ENCODE data around the gene NOMO2.
"Not testable (repeated sequence)": the region's sequence is repeated elsewhere in the genome, so short reads cannot be mapped to it uniquely, and the experiment has no call there.

The NOMO2 gene

DNA sequence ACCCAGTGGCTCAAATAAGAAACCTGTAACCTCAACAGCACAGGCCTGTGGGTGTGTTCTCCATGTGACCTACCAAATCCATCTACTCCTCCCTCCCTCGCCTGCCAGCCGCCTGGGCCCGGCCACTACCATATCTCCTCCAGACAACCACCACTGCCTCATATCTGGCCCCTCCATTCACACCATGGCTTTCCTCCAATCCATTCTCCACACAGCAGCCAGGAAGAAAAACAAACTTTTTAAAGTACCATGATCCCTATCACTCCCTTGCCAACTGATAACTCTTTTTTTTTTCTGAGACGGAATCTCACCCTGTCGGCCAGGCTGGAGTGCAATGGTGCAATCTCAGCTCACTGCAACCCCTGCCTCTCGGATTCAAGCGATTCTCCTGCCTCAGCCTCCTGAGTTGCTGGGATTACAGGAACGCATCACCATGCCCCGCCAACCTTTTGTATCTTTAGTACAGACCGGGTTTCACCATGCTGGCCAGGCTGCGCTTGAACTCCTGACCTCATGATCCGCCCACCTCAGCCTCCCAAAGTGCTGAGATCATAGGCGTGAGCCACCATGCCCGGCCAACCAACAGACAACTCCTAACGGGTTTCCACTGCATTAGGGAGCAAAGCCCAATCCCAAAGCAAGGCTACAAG, 26.3 kb downstream of the NOMO2 start:
- H3K9me3 ChIP-seq (replicated peaks; ENCODE audit: low read length); H3K4me1 ChIP-seq (ENCODE audit: control insufficient read depth, insufficient read depth, low read length); H3K36me3 ChIP-seq (ENCODE audit: insufficient read depth, low read length); H3K27me3 ChIP-seq (ENCODE audit: control insufficient read depth, insufficient read depth, low read length); H3K4me3 ChIP-seq (ENCODE audit: low read length); H3K9ac ChIP-seq (ENCODE audit: low read depth, low read length); H3K4me2 ChIP-seq (ENCODE audit: low read length): not testable (repeated sequence)

DNA sequence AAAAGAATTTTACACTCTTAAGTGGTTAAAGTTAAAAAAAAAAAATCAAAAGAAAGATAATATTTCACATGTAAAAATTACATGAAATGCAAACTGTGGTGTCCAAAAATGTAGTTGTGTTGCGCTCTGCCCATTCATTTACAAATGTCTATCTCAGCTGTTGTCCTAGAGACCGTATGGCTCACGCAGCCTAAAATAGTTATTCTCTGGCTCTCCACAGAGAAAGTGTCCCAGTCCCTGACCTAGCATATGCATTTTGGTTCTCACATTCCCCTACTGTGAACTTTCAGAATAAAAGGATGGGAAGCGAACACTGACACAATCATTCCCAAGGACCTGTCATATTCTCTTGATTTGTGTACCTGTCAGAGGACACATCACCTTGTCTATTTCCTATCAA, 27.6 kb downstream of the NOMO2 start:
- not testable (repeated sequence) for H3K4me1 ChIP-seq (ENCODE audit: control insufficient read depth, insufficient read depth, low read length); H3K4me3 ChIP-seq (ENCODE audit: low read length); H3K4me2 ChIP-seq (ENCODE audit: low read length); H3K9ac ChIP-seq (ENCODE audit: low read depth, low read length); H3K27me3 ChIP-seq (ENCODE audit: control insufficient read depth, insufficient read depth, low read length); H3K9me3 ChIP-seq (replicated peaks; ENCODE audit: low read length); H3K36me3 ChIP-seq (ENCODE audit: insufficient read depth, low read length)

DNA sequence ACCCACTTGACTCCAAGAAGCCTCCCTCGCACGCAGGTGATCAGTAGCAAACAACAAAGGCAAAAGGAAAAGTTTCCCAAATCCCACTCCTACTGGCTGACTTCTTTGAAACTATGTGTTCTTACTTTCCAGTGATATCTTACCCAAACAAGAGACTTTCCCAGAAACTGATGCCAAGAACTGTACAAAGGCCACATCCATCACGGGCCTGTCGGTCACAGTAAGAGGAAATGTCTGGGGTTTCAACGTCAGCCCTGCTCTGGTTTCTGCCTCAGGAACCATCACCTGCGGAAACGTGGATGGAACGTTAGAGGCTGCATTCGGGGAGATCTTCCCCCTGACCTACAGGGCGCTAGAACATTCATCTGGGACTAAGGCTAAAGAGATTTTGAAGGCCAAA, 30.6 kb downstream of the NOMO2 start:
- H3K4me2 ChIP-seq (ENCODE audit: low read length); H3K4me3 ChIP-seq (ENCODE audit: low read length); H3K4me1 ChIP-seq (ENCODE audit: control insufficient read depth, insufficient read depth, low read length); H3K9me3 ChIP-seq (replicated peaks; ENCODE audit: low read length); H3K27me3 ChIP-seq (ENCODE audit: control insufficient read depth, insufficient read depth, low read length); H3K36me3 ChIP-seq (ENCODE audit: insufficient read depth, low read length); H3K9ac ChIP-seq (ENCODE audit: low read depth, low read length): not testable (repeated sequence)

DNA sequence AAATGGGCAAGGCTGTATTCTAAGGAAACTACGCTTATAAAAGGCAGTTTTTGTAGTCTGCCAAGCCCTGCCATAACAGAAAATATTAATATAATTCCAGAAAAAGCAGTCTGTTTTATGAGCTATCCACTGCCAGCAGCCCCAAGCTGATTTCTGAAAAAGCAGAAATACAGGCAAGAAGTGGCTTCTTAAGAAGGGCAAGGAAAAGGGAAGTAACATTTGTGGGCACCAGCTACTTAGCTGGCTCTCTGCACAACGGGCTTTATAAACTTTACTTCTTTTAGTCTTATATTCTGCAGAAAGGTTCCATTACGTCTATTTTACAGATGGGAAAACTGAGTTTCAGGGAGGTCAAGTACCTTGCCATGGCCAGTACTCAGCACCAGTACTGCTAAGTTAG, 31.6 kb downstream of the NOMO2 start:
- H3K27me3 ChIP-seq (ENCODE audit: control insufficient read depth, insufficient read depth, low read length); H3K36me3 ChIP-seq (ENCODE audit: insufficient read depth, low read length); H3K4me3 ChIP-seq (ENCODE audit: low read length); H3K4me1 ChIP-seq (ENCODE audit: control insufficient read depth, insufficient read depth, low read length); H3K9me3 ChIP-seq (replicated peaks; ENCODE audit: low read length); H3K9ac ChIP-seq (ENCODE audit: low read depth, low read length); H3K4me2 ChIP-seq (ENCODE audit: low read length): not testable (repeated sequence)

DNA sequence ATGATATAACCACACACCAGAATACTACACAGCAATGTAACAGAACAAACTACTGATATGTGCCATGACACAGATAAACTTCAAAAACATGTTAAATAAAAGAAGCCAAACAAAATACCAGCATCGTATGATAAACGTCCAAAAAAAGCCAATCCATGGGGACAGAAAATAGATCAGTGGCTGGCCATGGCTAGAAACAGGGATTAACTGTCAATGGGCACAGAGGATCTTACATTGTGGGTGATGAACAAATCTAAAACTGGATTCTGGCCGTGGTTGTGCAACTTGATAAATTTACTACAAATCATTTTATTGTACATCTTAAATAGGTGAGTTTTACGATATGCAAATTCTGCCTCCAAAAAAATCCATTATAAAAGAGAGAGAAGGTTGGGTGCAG, 35.4 kb downstream of the NOMO2 start:
- not testable (repeated sequence) for H3K36me3 ChIP-seq (ENCODE audit: insufficient read depth, low read length); H3K4me1 ChIP-seq (ENCODE audit: control insufficient read depth, insufficient read depth, low read length); H3K27me3 ChIP-seq (ENCODE audit: control insufficient read depth, insufficient read depth, low read length)

DNA sequence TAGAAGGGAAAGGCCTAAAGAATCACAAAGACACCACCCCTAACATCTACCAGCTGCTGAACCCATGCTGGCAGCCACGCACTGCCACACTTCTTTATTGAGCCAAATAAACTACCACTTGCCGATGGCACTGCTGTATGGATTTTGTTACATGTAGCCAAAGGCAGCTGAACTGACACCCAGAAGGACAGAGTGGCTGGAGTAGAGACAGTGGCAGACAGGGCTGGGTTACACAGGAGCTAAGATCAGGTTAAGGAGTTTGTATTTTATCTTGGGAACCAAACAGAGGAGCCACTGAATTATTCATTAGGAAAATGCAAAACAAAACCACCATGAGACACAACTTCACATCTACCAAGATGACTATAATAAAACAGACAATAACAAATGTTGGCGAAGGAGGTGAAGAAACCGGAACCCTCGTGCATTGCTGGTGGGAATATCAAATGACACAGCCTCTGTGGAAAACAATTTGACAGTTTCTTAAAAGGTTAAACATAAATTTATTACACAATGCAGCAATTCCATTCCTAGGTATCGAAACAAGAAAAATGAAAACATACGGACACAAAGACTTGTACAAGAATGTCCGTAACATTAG, 35.9 kb downstream of the NOMO2 start:
- not testable (repeated sequence) for H3K27me3 ChIP-seq (ENCODE audit: control insufficient read depth, insufficient read depth, low read length); H3K4me3 ChIP-seq (ENCODE audit: low read length); H3K4me2 ChIP-seq (ENCODE audit: low read length); H3K4me1 ChIP-seq (ENCODE audit: control insufficient read depth, insufficient read depth, low read length); H3K36me3 ChIP-seq (ENCODE audit: insufficient read depth, low read length); H3K9me3 ChIP-seq (replicated peaks; ENCODE audit: low read length); H3K9ac ChIP-seq (ENCODE audit: low read depth, low read length)

More for the DNA sequence above, 35.4 kb downstream of the NOMO2 start:
- H3K4me2 ChIP-seq (ENCODE audit: low read length); H3K9me3 ChIP-seq (replicated peaks; ENCODE audit: low read length); H3K4me3 ChIP-seq (ENCODE audit: low read length); H3K9ac ChIP-seq (ENCODE audit: low read depth, low read length): not testable (repeated sequence)

DNA sequence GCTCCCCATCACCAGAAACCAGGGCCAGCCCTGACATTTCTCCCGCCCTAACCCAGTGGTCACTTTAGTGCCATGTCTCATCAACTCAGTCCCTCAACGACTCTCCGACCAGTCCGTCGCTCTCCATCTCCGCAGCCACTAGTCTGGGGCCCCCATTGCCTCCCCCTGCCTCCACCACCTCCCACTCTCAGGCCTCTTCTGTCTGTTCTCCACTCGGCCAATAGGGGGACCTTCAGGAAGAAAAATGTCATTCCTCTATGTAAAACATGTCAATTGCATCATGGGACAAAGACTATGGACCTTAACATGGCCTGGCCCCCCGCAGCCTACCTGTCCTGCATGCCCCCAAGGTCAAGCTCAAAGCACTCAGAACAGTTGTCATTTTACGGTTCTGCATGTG, 39.3 kb downstream of the NOMO2 start:
- not testable (repeated sequence) for H3K36me3 ChIP-seq (ENCODE audit: insufficient read depth, low read length); H3K4me3 ChIP-seq (ENCODE audit: low read length); H3K9me3 ChIP-seq (replicated peaks; ENCODE audit: low read length); H3K9ac ChIP-seq (ENCODE audit: low read depth, low read length); H3K27me3 ChIP-seq (ENCODE audit: control insufficient read depth, insufficient read depth, low read length); H3K4me2 ChIP-seq (ENCODE audit: low read length); H3K4me1 ChIP-seq (ENCODE audit: control insufficient read depth, insufficient read depth, low read length)

DNA sequence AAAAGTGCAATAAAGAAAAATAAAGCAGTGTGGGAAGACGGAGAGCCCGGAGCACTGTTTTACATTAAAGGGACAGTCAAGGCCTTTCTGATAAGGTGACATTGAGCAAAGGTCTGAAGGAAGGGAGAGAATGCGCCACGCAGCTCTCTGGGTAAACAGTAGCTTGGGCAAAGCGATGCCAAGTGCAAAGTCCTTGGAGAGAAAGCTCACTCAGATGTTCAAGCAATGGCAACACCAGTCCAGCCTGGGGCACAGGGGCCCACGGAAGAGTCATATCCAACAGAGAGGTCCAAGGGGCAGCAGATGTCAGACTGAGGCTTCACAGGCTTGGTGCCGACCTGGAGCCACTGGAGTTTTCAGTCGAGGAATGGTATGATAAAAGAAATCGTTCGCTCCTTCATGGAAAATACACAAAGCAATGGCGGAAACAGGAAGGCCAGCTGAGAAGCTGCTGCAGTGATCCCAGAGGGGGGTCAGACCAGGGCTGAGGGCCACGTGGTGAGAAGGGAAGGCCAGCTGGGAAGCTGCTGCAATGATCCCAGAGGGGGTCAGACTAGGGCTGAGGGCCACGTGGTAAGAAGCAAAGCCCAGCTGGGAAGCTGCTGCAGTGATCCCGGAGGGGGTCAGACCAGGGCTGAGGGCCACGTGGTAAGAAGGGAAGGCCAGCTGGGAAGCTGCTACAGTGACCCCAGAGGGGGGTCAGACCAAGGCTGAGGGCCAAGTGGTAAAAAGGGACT, 40.3 kb downstream of the NOMO2 start:
- not testable (repeated sequence) for H3K4me2 ChIP-seq (ENCODE audit: low read length); H3K9ac ChIP-seq (ENCODE audit: low read depth, low read length); H3K36me3 ChIP-seq (ENCODE audit: insufficient read depth, low read length); H3K4me3 ChIP-seq (ENCODE audit: low read length); H3K27me3 ChIP-seq (ENCODE audit: control insufficient read depth, insufficient read depth, low read length); H3K4me1 ChIP-seq (ENCODE audit: control insufficient read depth, insufficient read depth, low read length); H3K9me3 ChIP-seq (replicated peaks; ENCODE audit: low read length)

DNA sequence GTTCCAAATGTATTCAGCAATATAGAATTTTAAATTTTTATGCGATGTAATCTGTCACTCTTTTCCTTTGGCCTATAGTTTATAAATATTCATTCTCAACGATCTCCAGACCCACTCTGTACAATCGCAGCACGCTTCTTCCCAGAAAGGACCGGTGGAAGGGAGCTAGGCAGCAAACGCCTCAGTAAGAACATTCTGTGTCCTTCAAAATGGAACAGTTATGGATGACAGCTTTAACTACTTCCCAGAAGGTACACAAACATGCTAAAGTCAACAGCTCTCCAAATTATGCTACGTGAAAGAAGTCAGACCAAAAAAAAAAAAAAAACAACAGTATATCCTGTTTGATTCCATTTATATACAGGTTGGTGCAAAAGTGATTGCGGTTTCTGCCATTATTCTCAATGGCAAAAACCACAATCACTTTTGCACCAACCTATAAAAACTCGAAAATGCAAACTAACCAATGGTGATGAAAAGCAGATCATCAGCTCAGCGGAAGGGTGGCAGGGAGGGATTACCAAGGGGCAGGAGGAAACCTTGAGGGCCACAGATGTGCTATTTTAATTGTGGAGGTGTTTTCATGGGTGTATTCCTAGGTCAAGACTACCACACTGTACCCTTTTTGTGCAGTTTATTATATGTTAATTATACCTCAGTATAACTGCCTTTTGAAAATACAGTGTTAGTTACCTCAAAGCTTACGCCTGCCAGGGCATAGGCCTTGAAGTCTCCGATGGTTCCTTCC, 43.2 kb downstream of the NOMO2 start:
- not testable (repeated sequence) for H3K9ac ChIP-seq (ENCODE audit: low read depth, low read length)

DNA sequence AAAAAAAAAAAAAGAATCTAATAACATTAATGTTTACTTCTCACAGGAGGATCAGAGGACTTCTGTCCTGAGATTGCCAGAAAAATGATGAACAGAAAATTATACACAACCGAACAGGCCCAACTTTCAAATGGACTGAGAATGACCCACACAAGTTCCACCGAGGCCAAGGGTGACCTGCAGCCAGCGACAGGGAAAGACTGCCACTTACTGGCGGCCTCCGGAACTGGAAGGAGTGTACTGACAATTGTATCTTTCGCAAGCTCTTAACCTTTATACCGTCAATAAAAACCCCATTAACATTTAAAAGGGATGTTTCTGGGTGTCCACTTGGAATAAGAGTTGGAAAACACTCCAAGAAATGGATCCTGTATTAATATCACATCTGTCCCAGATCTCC, 63.5 kb downstream of the NOMO2 start:
- H3K27me3 ChIP-seq (ENCODE audit: control insufficient read depth, insufficient read depth, low read length); H3K36me3 ChIP-seq (ENCODE audit: insufficient read depth, low read length); H3K9ac ChIP-seq (ENCODE audit: low read depth, low read length); H3K4me2 ChIP-seq (ENCODE audit: low read length); H3K4me3 ChIP-seq (ENCODE audit: low read length); H3K9me3 ChIP-seq (replicated peaks; ENCODE audit: low read length); H3K4me1 ChIP-seq (ENCODE audit: control insufficient read depth, insufficient read depth, low read length): not testable (repeated sequence)

More for the DNA sequence above, 43.2 kb downstream of the NOMO2 start:
- H3K9me3 ChIP-seq (replicated peaks; ENCODE audit: low read length); H3K27me3 ChIP-seq (ENCODE audit: control insufficient read depth, insufficient read depth, low read length); H3K4me2 ChIP-seq (ENCODE audit: low read length); H3K4me3 ChIP-seq (ENCODE audit: low read length); H3K4me1 ChIP-seq (ENCODE audit: control insufficient read depth, insufficient read depth, low read length); H3K36me3 ChIP-seq (ENCODE audit: insufficient read depth, low read length): not testable (repeated sequence)

DNA sequence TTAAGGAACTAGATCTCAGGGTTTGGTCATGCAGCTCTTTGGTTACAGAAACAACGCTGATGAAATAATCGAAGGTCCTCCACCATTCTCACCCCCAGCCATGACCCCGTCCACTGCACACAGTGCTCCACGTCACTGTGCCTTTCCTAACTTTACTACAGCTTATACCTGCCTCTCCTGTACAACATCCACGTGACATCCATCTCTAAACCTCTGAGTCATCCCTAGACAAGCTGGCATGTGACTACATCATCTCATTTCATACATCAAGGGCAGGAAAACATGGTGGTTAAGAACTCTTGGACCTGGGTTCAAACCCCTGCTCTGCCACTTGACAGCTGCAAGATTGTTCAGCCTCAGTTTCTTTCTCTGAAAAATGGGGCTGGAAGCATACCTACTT, 64.9 kb downstream of the NOMO2 start:
- H3K4me2 ChIP-seq (ENCODE audit: low read length), result not testable (repeated sequence)

More for the DNA sequence above, 64.9 kb downstream of the NOMO2 start:
- not testable (repeated sequence) for H3K36me3 ChIP-seq (ENCODE audit: insufficient read depth, low read length); H3K9ac ChIP-seq (ENCODE audit: low read depth, low read length); H3K4me1 ChIP-seq (ENCODE audit: control insufficient read depth, insufficient read depth, low read length); H3K4me3 ChIP-seq (ENCODE audit: low read length); H3K27me3 ChIP-seq (ENCODE audit: control insufficient read depth, insufficient read depth, low read length); H3K9me3 ChIP-seq (replicated peaks; ENCODE audit: low read length)
